ENCODE data around the gene RAPGEF1.

DNA sequence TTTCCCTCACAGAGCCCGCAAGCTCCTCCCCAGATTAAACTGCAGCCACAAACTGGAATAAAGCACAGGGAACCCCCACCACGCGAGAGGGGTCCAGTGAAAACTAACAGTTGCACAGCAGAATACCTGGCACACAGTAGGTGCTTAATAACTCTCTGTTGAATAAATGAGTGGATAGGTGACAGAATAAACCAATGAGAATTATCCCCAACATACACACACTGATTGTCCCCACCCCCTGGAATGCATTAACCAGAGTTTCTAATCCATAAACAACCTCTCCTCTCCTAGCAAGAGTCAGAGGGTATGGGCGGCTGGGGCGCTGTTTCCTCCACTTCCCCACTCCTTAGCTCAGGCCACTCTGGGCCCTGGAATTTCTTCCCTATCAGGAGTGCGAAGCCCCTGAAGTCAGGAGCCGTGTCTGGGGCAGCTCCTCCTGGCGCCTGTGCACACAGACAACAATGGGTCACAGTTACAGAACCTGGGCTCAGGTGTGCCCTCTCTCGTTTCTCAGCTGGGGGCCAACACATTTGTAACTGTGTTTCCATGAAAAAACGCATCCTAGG, 27.6 kb downstream of the RAPGEF1 start:
- TF ChIP-seq SP1 (IDR thresholded peaks at IDR 0.05) (no peak), SP1 (CRISPR knock-in tag; IDR thresholded peaks at IDR 0.05) (no peak), EP300 (IDR thresholded peaks at IDR 0.05; ENCODE audit: low read depth in 2 of 2, low read length in 2 of 2) (no peak), EP300 (CRISPR knock-in tag; IDR thresholded peaks at IDR 0.05; ENCODE audit: borderline replicate concordance) (no peak), ZNF263 (CRISPR knock-in tag; IDR thresholded peaks at IDR 0.05) (no peak), SMC3 (IDR thresholded peaks at IDR 0.05; ENCODE audit: low read length) (no peak), HCFC1 (IDR thresholded peaks at IDR 0.05; ENCODE audit: low read depth, low read length) (no peak), ZNF510 (CRISPR knock-in tag; IDR thresholded peaks at IDR 0.05; ENCODE audit: low read depth) (no peak), ZBTB7A (CRISPR knock-in tag; IDR thresholded peaks at IDR 0.05) (no peak), SIN3A (IDR thresholded peaks at IDR 0.05; ENCODE audit: borderline replicate concordance, low read depth, low read length) (no peak), ZNF749 (CRISPR knock-in tag; IDR thresholded peaks at IDR 0.05; ENCODE audit: borderline replicate concordance) (no peak), KAT8 (CRISPR knock-in tag; IDR thresholded peaks at IDR 0.05) (no peak)
- TF ChIP-seq, protein P1, sequence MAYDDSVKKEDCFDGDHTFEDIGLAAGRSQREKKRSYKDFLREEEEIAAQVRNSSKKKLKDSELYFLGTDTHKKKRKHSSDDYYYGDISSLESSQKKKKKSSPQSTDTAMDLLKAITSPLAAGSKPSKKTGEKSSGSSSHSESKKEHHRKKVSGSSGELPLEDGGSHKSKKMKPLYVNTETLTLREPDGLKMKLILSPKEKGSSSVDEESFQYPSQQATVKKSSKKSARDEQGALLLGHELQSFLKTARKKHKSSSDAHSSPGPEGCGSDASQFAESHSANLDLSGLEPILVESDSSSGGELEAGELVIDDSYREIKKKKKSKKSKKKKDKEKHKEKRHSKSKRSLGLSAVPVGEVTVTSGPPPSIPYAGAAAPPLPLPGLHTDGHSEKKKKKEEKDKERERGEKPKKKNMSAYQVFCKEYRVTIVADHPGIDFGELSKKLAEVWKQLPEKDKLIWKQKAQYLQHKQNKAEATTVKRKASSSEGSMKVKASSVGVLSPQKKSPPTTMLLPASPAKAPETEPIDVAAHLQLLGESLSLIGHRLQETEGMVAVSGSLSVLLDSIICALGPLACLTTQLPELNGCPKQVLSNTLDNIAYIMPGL (CRISPR knock-in tag; IDR thresholded peaks at IDR 0.05; ENCODE audit: borderline replicate concordance in 1 of 2, low read depth in 1 of 2): no peak
- TF ChIP-seq, protein P2, sequence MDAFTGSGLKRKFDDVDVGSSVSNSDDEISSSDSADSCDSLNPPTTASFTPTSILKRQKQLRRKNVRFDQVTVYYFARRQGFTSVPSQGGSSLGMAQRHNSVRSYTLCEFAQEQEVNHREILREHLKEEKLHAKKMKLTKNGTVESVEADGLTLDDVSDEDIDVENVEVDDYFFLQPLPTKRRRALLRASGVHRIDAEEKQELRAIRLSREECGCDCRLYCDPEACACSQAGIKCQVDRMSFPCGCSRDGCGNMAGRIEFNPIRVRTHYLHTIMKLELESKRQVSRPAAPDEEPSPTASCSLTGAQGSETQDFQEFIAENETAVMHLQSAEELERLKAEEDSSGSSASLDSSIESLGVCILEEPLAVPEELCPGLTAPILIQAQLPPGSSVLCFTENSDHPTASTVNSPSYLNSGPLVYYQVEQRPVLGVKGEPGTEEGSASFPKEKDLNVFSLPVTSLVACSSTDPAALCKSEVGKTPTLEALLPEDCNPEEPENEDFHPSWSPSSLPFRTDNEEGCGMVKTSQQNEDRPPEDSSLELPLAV (CRISPR knock-in tag; conservative IDR thresholded peaks at IDR 0.05; ENCODE audit: low read depth): no peak
- TF ChIP-seq, protein P3, sequence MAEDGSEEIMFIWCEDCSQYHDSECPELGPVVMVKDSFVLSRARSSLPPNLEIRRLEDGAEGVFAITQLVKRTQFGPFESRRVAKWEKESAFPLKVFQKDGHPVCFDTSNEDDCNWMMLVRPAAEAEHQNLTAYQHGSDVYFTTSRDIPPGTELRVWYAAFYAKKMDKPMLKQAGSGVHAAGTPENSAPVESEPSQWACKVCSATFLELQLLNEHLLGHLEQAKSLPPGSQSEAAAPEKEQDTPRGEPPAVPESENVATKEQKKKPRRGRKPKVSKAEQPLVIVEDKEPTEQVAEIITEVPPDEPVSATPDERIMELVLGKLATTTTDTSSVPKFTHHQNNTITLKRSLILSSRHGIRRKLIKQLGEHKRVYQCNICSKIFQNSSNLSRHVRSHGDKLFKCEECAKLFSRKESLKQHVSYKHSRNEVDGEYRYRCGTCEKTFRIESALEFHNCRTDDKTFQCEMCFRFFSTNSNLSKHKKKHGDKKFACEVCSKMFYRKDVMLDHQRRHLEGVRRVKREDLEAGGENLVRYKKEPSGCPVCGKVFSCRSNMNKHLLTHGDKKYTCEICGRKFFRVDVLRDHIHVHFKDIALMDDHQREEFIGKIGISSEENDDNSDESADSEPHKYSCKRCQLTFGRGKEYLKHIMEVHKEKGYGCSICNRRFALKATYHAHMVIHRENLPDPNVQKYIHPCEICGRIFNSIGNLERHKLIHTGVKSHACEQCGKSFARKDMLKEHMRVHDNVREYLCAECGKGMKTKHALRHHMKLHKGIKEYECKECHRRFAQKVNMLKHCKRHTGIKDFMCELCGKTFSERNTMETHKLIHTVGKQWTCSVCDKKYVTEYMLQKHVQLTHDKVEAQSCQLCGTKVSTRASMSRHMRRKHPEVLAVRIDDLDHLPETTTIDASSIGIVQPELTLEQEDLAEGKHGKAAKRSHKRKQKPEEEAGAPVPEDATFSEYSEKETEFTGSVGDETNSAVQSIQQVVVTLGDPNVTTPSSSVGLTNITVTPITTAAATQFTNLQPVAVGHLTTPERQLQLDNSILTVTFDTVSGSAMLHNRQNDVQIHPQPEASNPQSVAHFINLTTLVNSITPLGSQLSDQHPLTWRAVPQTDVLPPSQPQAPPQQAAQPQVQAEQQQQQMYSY (CRISPR knock-in tag; IDR thresholded peaks at IDR 0.05): no peak
- TF ChIP-seq, protein P4, sequence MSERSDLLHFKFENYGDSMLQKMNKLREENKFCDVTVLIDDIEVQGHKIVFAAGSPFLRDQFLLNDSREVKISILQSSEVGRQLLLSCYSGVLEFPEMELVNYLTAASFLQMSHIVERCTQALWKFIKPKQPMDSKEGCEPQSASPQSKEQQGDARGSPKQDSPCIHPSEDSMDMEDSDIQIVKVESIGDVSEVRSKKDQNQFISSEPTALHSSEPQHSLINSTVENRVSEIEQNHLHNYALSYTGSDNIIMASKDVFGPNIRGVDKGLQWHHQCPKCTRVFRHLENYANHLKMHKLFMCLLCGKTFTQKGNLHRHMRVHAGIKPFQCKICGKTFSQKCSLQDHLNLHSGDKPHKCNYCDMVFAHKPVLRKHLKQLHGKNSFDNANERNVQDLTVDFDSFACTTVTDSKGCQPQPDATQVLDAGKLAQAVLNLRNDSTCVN (CRISPR knock-in tag; IDR thresholded peaks at IDR 0.05; ENCODE audit: borderline replicate concordance): no peak
